ENCODE results near the gene C5AR1. TPM values are rescaled to one million over a fixed set of nuclear protein-coding genes. Genes with fewer than 3 reads are reported as not detected.

C5AR1 gene
- total and polyA plus RNA-seq, 9 of the 15 experiments (the other 6 are each of a cell fraction or from before 2014, with no cell fraction given): 0.06 to 1.6 (median 0.28) TPM; not detected in 3

- TF ChIP-seq RBM34 (IDR thresholded peaks at IDR 0.05; ENCODE audit: borderline replicate concordance, insufficient read depth, low read length): no peak
- no peak for TF ChIP-seq DIDO1 (tag; IDR thresholded peaks at IDR 0.05; ENCODE audit: low read depth)
- TF ChIP-seq GABPB1 (CRISPR knock-in tag; IDR thresholded peaks at IDR 0.05): peak; percentile 69
- peak; percentile 99 for TF ChIP-seq FOSL1 (tag; conservative IDR thresholded peaks at IDR 0.05)
- TF ChIP-seq IRF1 (CRISPR knock-in tag; IDR thresholded peaks at IDR 0.05; ENCODE audit: borderline replicate concordance): no peak
- peak; percentile 59 for TF ChIP-seq ELF1 (tag; IDR thresholded peaks at IDR 0.05)
- no peak for TF ChIP-seq NFE2L1 (tag; IDR thresholded peaks at IDR 0.05; ENCODE audit: borderline replicate concordance, low read depth)
- TF ChIP-seq FOXK1 (CRISPR knock-in tag; IDR thresholded peaks at IDR 0.05; ENCODE audit: borderline replicate concordance): no peak
- TF ChIP-seq CEBPZ (IDR thresholded peaks at IDR 0.05; ENCODE audit: borderline replicate concordance, low read depth, low read length): no peak
- no peak for TF ChIP-seq SMC3 (conservative IDR thresholded peaks at IDR 0.05; ENCODE audit: insufficient read depth, low read depth, low read length)
- peak; percentile 89 for TF ChIP-seq CREB1 (IDR thresholded peaks at IDR 0.05)
- peak; percentile 83 for TF ChIP-seq CREB1 (CRISPR knock-in tag; IDR thresholded peaks at IDR 0.05)
- no peak for TF ChIP-seq RBM39 (optimal IDR thresholded peaks at IDR 0.05; ENCODE audit: low read depth, low read length)
- no peak for TF ChIP-seq KDM4B (IDR thresholded peaks at IDR 0.05; ENCODE audit: borderline replicate concordance in 2 of 2, low read depth in 1 of 2)
- no peak for TF ChIP-seq PHB2 (IDR thresholded peaks at IDR 0.05; ENCODE audit: low read depth)
- no peak for TF ChIP-seq RBM22 (IDR thresholded peaks at IDR 0.05; ENCODE audit: low read depth, low read length, poor library complexity, severe bottlenecking)
- TF ChIP-seq ZNF232 (CRISPR knock-in tag; IDR thresholded peaks at IDR 0.05): no peak
Measured at GRCh38 chr19:47315125-47315821, 5.6 kb downstream of the C5AR1 start (continued).

Data from K562 (cell line).